ENCODE measurements around the gene TYW1B. TPM values are rescaled to one million over a fixed set of nuclear protein-coding genes. Genes with fewer than 3 reads are reported as not detected.
"Not testable (repeated sequence)": the region's sequence is repeated elsewhere in the genome, so short reads cannot be mapped to it uniquely, and the experiment has no call there.

TYW1B gene
- total and polyA plus RNA-seq, 2 donors (not counting 1 experiment from before 2014, with no cell fraction given), result 4.7 to 6.1 TPM

- not testable (repeated sequence) for DNase-seq (ENCODE audit: low read depth in 2 of 2); H3K9me3 ChIP-seq (ENCODE audit: control insufficient read depth, insufficient read depth, low read depth, low read length); H3K27me3 ChIP-seq (ENCODE audit: control insufficient read depth, insufficient read depth, low read length); H3K4me1 ChIP-seq (ENCODE audit: control insufficient read depth, extremely low read depth, insufficient read depth, low read length); H3K9ac ChIP-seq (ENCODE audit: insufficient read depth, low read length); H3K4me2 ChIP-seq (ENCODE audit: extremely low read depth, insufficient read depth, low read length); H3K79me2 ChIP-seq (ENCODE audit: control insufficient read depth, insufficient read depth, low read length); H4K20me1 ChIP-seq (ENCODE audit: control insufficient read depth, extremely low read depth, insufficient read depth, low read length); H3K4me3 ChIP-seq (replicated peaks in 1 of 4; ENCODE audit: control extremely low read depth in 1 of 4, insufficient read depth in 1 of 4, low read depth in 3 of 4, low read length in 4 of 4); H3K27ac ChIP-seq (ENCODE audit: insufficient read depth, low read length); H2AFZ ChIP-seq (ENCODE audit: low read length); H3K36me3 ChIP-seq (ENCODE audit: control insufficient read depth, insufficient read depth, low read length)
These were observed 151.8 kb downstream of the TYW1B start for GRCh38 chr7:72676086-72676690.

GRCh38 chr7:72675686-72676085 lies 152.3 kb downstream of the TYW1B start:
- H3K27ac ChIP-seq (ENCODE audit: insufficient read depth, low read length); H3K79me2 ChIP-seq (ENCODE audit: control insufficient read depth, insufficient read depth, low read length); H3K9ac ChIP-seq (ENCODE audit: insufficient read depth, low read length): not testable (repeated sequence)

GRCh38 chr7:72674394-72674793 lies 153.6 kb downstream of the TYW1B start:
- no peak overlapping the region for H2AFZ ChIP-seq (ENCODE audit: low read length)
- H3K27ac ChIP-seq (ENCODE audit: insufficient read depth, low read length), result no peak overlapping the region
- no peaks in the 10 kb centered on the region for H3K9me3 ChIP-seq (ENCODE audit: control insufficient read depth, insufficient read depth, low read depth, low read length)

More at GRCh38 chr7:72675686-72676085, 152.3 kb downstream of the TYW1B start:
- not testable (repeated sequence) for H3K4me2 ChIP-seq (ENCODE audit: extremely low read depth, insufficient read depth, low read length); H3K36me3 ChIP-seq (ENCODE audit: control insufficient read depth, insufficient read depth, low read length); H4K20me1 ChIP-seq (ENCODE audit: control insufficient read depth, extremely low read depth, insufficient read depth, low read length); DNase-seq (ENCODE audit: low read depth in 2 of 2); H3K27me3 ChIP-seq (ENCODE audit: control insufficient read depth, insufficient read depth, low read length); H3K4me1 ChIP-seq (ENCODE audit: control insufficient read depth, extremely low read depth, insufficient read depth, low read length); H3K9me3 ChIP-seq (ENCODE audit: control insufficient read depth, insufficient read depth, low read depth, low read length); H2AFZ ChIP-seq (ENCODE audit: low read length); H3K4me3 ChIP-seq (replicated peaks in 1 of 4; ENCODE audit: control extremely low read depth in 1 of 4, insufficient read depth in 1 of 4, low read depth in 3 of 4, low read length in 4 of 4)

GRCh38 chr7:72670850-72671249 lies 157.2 kb downstream of the TYW1B start:
- H2AFZ ChIP-seq (ENCODE audit: low read length); H3K36me3 ChIP-seq (ENCODE audit: control insufficient read depth, insufficient read depth, low read length): not testable (repeated sequence)

More at GRCh38 chr7:72674394-72674793, 153.6 kb downstream of the TYW1B start:
- TF ChIP-seq CTCF (conservative IDR thresholded peaks at IDR 0.05 in 1 of 2, IDR thresholded peaks at IDR 0.05 in 1 of 2; ENCODE audit: low read depth in 1 of 2, low read length in 2 of 2) (no peak), EZH2 (IDR thresholded peaks at IDR 0.05; ENCODE audit: low read length, missing control alignments) (no peak)
- no peaks in the 10 kb centered on the region for H3K27me3 ChIP-seq (ENCODE audit: control insufficient read depth, insufficient read depth, low read length)
- DNase-seq (ENCODE audit: low read depth in 2 of 2), result no peak
- no peak overlapping the region for H3K4me2 ChIP-seq (ENCODE audit: extremely low read depth, insufficient read depth, low read length)
- no peaks in the 10 kb centered on the region for H3K79me2 ChIP-seq (ENCODE audit: control insufficient read depth, insufficient read depth, low read length)
- H3K9ac ChIP-seq (ENCODE audit: insufficient read depth, low read length), result no peak overlapping the region
- H4K20me1 ChIP-seq (ENCODE audit: control insufficient read depth, extremely low read depth, insufficient read depth, low read length), result no peaks in the 10 kb centered on the region
- no peaks in the 10 kb centered on the region for H3K36me3 ChIP-seq (ENCODE audit: control insufficient read depth, insufficient read depth, low read length)
- no peaks in the 10 kb centered on the region for H3K4me1 ChIP-seq (ENCODE audit: control insufficient read depth, extremely low read depth, insufficient read depth, low read length)
- H3K4me3 ChIP-seq (replicated peaks in 1 of 4; ENCODE audit: control extremely low read depth in 1 of 4, insufficient read depth in 1 of 4, low read depth in 3 of 4, low read length in 4 of 4), result no peak overlapping the region

GRCh38 chr7:72668435-72668834 lies 159.6 kb downstream of the TYW1B start:
- not testable (repeated sequence) for H3K4me3 ChIP-seq (replicated peaks in 1 of 4; ENCODE audit: control extremely low read depth in 1 of 4, insufficient read depth in 1 of 4, low read depth in 3 of 4, low read length in 4 of 4); H3K79me2 ChIP-seq (ENCODE audit: control insufficient read depth, insufficient read depth, low read length); H3K27me3 ChIP-seq (ENCODE audit: control insufficient read depth, insufficient read depth, low read length); H3K4me2 ChIP-seq (ENCODE audit: extremely low read depth, insufficient read depth, low read length); H3K9ac ChIP-seq (ENCODE audit: insufficient read depth, low read length); H2AFZ ChIP-seq (ENCODE audit: low read length); H3K27ac ChIP-seq (ENCODE audit: insufficient read depth, low read length); H3K36me3 ChIP-seq (ENCODE audit: control insufficient read depth, insufficient read depth, low read length); H4K20me1 ChIP-seq (ENCODE audit: control insufficient read depth, extremely low read depth, insufficient read depth, low read length); H3K4me1 ChIP-seq (ENCODE audit: control insufficient read depth, extremely low read depth, insufficient read depth, low read length); H3K9me3 ChIP-seq (ENCODE audit: control insufficient read depth, insufficient read depth, low read depth, low read length)
- DNase-seq (ENCODE audit: low read depth in 2 of 2), result peak in 1 of 2 donors; percentile 4

More at GRCh38 chr7:72670850-72671249, 157.2 kb downstream of the TYW1B start:
- H3K4me2 ChIP-seq (ENCODE audit: extremely low read depth, insufficient read depth, low read length); H3K27me3 ChIP-seq (ENCODE audit: control insufficient read depth, insufficient read depth, low read length); H3K9ac ChIP-seq (ENCODE audit: insufficient read depth, low read length); H3K27ac ChIP-seq (ENCODE audit: insufficient read depth, low read length); DNase-seq (ENCODE audit: low read depth in 2 of 2); H3K4me3 ChIP-seq (replicated peaks in 1 of 4; ENCODE audit: control extremely low read depth in 1 of 4, insufficient read depth in 1 of 4, low read depth in 3 of 4, low read length in 4 of 4); H4K20me1 ChIP-seq (ENCODE audit: control insufficient read depth, extremely low read depth, insufficient read depth, low read length); H3K4me1 ChIP-seq (ENCODE audit: control insufficient read depth, extremely low read depth, insufficient read depth, low read length); H3K79me2 ChIP-seq (ENCODE audit: control insufficient read depth, insufficient read depth, low read length); H3K9me3 ChIP-seq (ENCODE audit: control insufficient read depth, insufficient read depth, low read depth, low read length): not testable (repeated sequence)

- H3K9me3 ChIP-seq (ENCODE audit: control insufficient read depth, insufficient read depth, low read depth, low read length); DNase-seq (ENCODE audit: low read depth in 2 of 2); H3K4me3 ChIP-seq (replicated peaks in 1 of 4; ENCODE audit: control extremely low read depth in 1 of 4, insufficient read depth in 1 of 4, low read depth in 3 of 4, low read length in 4 of 4); H3K4me2 ChIP-seq (ENCODE audit: extremely low read depth, insufficient read depth, low read length); H3K36me3 ChIP-seq (ENCODE audit: control insufficient read depth, insufficient read depth, low read length); H3K4me1 ChIP-seq (ENCODE audit: control insufficient read depth, extremely low read depth, insufficient read depth, low read length); H2AFZ ChIP-seq (ENCODE audit: low read length); H4K20me1 ChIP-seq (ENCODE audit: control insufficient read depth, extremely low read depth, insufficient read depth, low read length); H3K27ac ChIP-seq (ENCODE audit: insufficient read depth, low read length); H3K79me2 ChIP-seq (ENCODE audit: control insufficient read depth, insufficient read depth, low read length); H3K9ac ChIP-seq (ENCODE audit: insufficient read depth, low read length); H3K27me3 ChIP-seq (ENCODE audit: control insufficient read depth, insufficient read depth, low read length): not testable (repeated sequence)
These were observed 161.0 kb downstream of the TYW1B start for GRCh38 chr7:72667049-72667448.

All from fibroblast of lung (primary cell).